Spleen (tissue), 11 donors: ENCODE data around the gene PSMG4. TPM values are rescaled to one million over a fixed set of nuclear protein-coding genes. Genes with fewer than 3 reads are reported as not detected.
A peak's percentile ranks its signal among the peaks of the same experiment; 100 is the strongest.

ENCODE experiments used
- DNase-seq: peaks from one replicate; pipeline ENCODE4 v3.0.0-alpha.2; 2020
- H3K27ac ChIP-seq, 8 donors: fragments of 200-600 bp; sonication (generic) in 7 of 8; 1 replicate in 4 of 8; 2 replicates in 4 of 8; pipeline versions ENCODE4 v1.5.0 to v1.8.0; 2016 to 2021; ENCODE audit warnings: inconsistent platforms in 4 of 8, mild to moderate bottlenecking in 4 of 8, moderate library complexity in 1 of 8
- H3K27me3 ChIP-seq, 7 donors: fragments of 200-600 bp; sonication (generic) in 6 of 7; replicated peaks in 1 of 7; 1 replicate in 4 of 7; 2 replicates in 3 of 7; pipeline versions ENCODE4 v1.5.0 to v1.8.0; 2016 to 2021; ENCODE audit warnings: inconsistent platforms in 3 of 7, mild to moderate bottlenecking in 1 of 7
- H3K36me3 ChIP-seq, 6 donors: fragments of 200-600 bp; sonication (generic) in 5 of 6; 1 replicate in 4 of 6; 2 replicates in 2 of 6; pipeline versions ENCODE4 v1.5.0 to v1.8.0; 2016 to 2021; ENCODE audit warnings: inconsistent platforms in 2 of 6
- H3K4me1 ChIP-seq, 6 donors: fragments of 200-600 bp; sonication (generic) in 5 of 6; 1 replicate in 3 of 6; 2 replicates in 3 of 6; pipeline versions ENCODE4 v1.5.0 to v1.8.0; 2016 to 2021; ENCODE audit warnings: inconsistent platforms in 3 of 6
- H3K4me3 ChIP-seq, 8 donors: fragments of 200-600 bp; sonication (generic) in 7 of 8; 1 replicate in 4 of 8; 2 replicates in 4 of 8; pipeline versions ENCODE4 v1.5.0 to v1.8.0; 2016 to 2021; ENCODE audit warnings: inconsistent platforms in 4 of 8, mild to moderate bottlenecking in 4 of 8, moderate library complexity in 2 of 8
- H3K9me3 ChIP-seq, 8 donors: fragments of 200-600 bp; sonication (generic) in 7 of 8; 1 replicate in 4 of 8; 2 replicates in 4 of 8; pipeline versions ENCODE4 v1.5.0 to v1.8.0; 2016 to 2021; ENCODE audit warnings: inconsistent platforms in 4 of 8
- CTCF ChIP-seq, 11 experiments: fragments of 200-600 bp in 7 of 11; fragments of 450-650 bp in 4 of 11; sonication (generic) in 4 of 11; IDR thresholded peaks in 8 of 11; conservative IDR thresholded peaks in 3 of 11; 1 replicate in 7 of 11; 2 replicates in 4 of 11; pipeline versions ENCODE4 v1.4.0 to v1.8.0; 2016 to 2021; ENCODE audit warnings: antibody characterized with exemption in 11 of 11, inconsistent platforms in 4 of 11, mild to moderate bottlenecking in 1 of 11
- POLR2A ChIP-seq, 3 donors: fragments of 450-650 bp; IDR thresholded peaks; one replicate each; pipeline ENCODE4 v1.5.1; 2017; ENCODE audit warnings: antibody characterized with exemption in 3 of 3, mild to moderate bottlenecking in 1 of 3
- POLR2AphosphoS5 ChIP-seq, 3 donors: sonication (generic); formaldehyde crosslinking; IDR thresholded peaks; one replicate each; pipeline ENCODE4 v1.5.1; 2017; ENCODE audit warnings: antibody characterized with exemption in 3 of 3
- WGBS, 5 donors: extraction: QIAGEN DNeasy Blood & Tissue Kit in 3 of 5; methylation state at CpG; one replicate each; pipeline versions ENCODE4 v1.1.5 to v1.1.7; 2013 to 2018; 5-methylcytosine and 5-hydroxymethylcytosine counted together
- intact Hi-C: fragments of 100-400 bp; cut with DNase I; formaldehyde crosslinking; loops from one replicate; pipeline ENCODE4 v1.15.0; 2023; ENCODE audit warnings: low total_unique reads
- polyA plus RNA-seq, 3 donors: library from polyadenylated mRNA; stranded (reverse); fragments of 200-250 nt; gene quantifications; one replicate each; pipeline ENCODE4 v1.2.1, GENCODE V29; 2013
- total RNA-seq, 7 donors: library from RNA; depleted of rRNA in 3 of 7; stranded (reverse); fragments of >200 nt in 3 of 7; fragmentation: NEBNext Ultra II Directional in 4 of 7; extraction: Animal tissue kit (Norgen Biotek cat#: 25700) in 4 of 7; gene quantifications; one replicate each; pipeline versions ENCODE4 v1.1.0 to v1.2.1, GENCODE V29; 2016 to 2021
- donor health status: healthy with polysubstance abuse.
- donor health status: DM: no; HTN: no; CAD: no; lungs with moderate emphysema.
- donor health status: DM: no; HTN: no; CAD: no.
- donor health status: Bipolar disorder and iron deficiency.
- donor health status: healthy.
- donor health status: DM: no; HTN: no; CAD: no.
- donor health status: DM: yes; HTN: yes; CAD: no.

The PSMG4 gene
- total and polyA plus RNA-seq, 10 donors, result 12.1 to 41.6 (median 18.5) TPM

- no peaks in the 10 kb centered on the region for H3K9me3 ChIP-seq
- no peaks in the 10 kb centered on the region for H3K27me3 ChIP-seq
- TF ChIP-seq CTCF (IDR thresholded peaks at IDR 0.05 in 8 of 11, conservative IDR thresholded peaks at IDR 0.05 in 3 of 11) (no peak), POLR2AphosphoS5 (IDR thresholded peaks at IDR 0.05) (peak in 1 of 3 donors; percentile 5)
- H3K4me1 ChIP-seq, result peaks cover 18 to 52% (median 36%) of the 10 kb centered on the region in 6 donors
- H3K36me3 ChIP-seq, result peaks cover 0 to 56% (median 15%) of the 10 kb centered on the region in 6 donors
- H3K27ac ChIP-seq, result no peak overlapping the region
- no peak overlapping the region for H3K4me3 ChIP-seq
- WGBS, 5 donors, result 82 to 90% (median 85%) methylated on average over 3 of the region's 3 CpGs
- DNase-seq, result peak; percentile 41
- intact Hi-C loops, result no loop called here
Measured at GRCh38 chr6:3264356-3264755, 5.6 kb downstream of the PSMG4 start.

GRCh38 chr6:3265671-3266070, 6.9 kb downstream of the PSMG4 start:
- H3K27ac ChIP-seq, result no peak overlapping the region
- H3K9me3 ChIP-seq, result no peaks in the 10 kb centered on the region
- TF ChIP-seq POLR2AphosphoS5 (IDR thresholded peaks at IDR 0.05) (no peak), CTCF (IDR thresholded peaks at IDR 0.05 in 8 of 11, conservative IDR thresholded peaks at IDR 0.05 in 3 of 11) (no peak), POLR2A (IDR thresholded peaks at IDR 0.05) (no peak)
- H3K27me3 ChIP-seq, result no peaks in the 10 kb centered on the region
- H3K4me1 ChIP-seq, result peaks cover 8 to 39% (median 24%) of the 10 kb centered on the region in 6 donors
- H3K36me3 ChIP-seq, result peaks cover 0 to 69% (median 26%) of the 10 kb centered on the region in 6 donors
- intact Hi-C loops, result no loop called here
- H3K4me3 ChIP-seq, result no peak overlapping the region
- 68 to 82% (median 75%) methylated on average over 9 of the region's 9 CpGs for WGBS, 5 donors
- DNase-seq, result no peak

DNA sequence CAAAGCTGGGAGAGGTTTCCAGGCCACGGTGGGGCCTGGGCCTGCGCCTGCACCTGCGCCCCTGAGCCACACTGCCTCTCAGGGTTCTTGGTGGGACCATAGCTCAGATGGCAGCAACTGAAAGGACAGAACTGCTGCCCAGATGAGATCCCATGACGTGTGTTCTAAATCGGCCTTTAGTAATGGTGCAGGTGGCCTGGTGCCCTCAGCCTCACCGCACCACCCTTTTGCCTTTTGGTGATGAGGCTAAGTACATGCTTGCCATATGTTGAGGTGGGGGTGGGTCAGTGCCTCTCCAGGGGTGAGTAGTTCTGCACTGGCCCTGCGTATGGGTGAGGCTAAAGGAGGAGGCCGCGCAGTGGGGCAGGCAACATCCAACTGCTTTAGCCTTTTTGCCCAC, 7.4 kb downstream of the PSMG4 start:
- no peak for DNase-seq
- H3K4me3 ChIP-seq, result no peak overlapping the region

DNA sequence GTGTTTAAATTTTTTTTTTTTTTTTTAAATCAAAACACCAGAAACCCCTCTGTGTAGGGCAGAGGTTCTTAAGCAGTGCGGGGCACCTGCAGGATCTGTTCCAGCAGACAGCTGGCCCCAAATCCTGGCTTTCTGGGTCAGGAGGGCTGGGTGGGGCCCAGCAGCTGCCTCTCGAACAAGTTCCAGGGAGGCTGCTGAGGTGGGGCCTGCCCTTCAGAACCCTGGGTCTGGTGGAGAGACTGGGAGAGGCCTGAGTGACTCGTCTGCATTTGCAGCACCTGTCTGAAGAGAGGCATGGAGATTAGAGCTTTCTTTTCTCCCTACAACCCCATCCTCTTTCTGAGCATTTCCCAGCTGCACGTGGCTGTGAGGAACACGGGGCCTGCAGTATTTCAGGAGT, 8.4 kb downstream of the PSMG4 start:
- DNase-seq, result peak; percentile 49
- intact Hi-C loops, result no loop called here
- no peaks in the 10 kb centered on the region for H3K9me3 ChIP-seq
- no peak overlapping the region for H3K4me3 ChIP-seq
- 70 to 94% (median 85%) methylated on average over 5 of the region's 5 CpGs for WGBS, 5 donors
- no peak overlapping the region for H3K27ac ChIP-seq
- H3K4me1 ChIP-seq, result peaks cover 0 to 24% (median 10%) of the 10 kb centered on the region in 6 donors
- H3K36me3 ChIP-seq, result peaks cover 0 to 84% (median 40%) of the 10 kb centered on the region in 6 donors
- no peak for TF ChIP-seq CTCF (IDR thresholded peaks at IDR 0.05 in 8 of 11, conservative IDR thresholded peaks at IDR 0.05 in 3 of 11)
- TF ChIP-seq POLR2AphosphoS5 (IDR thresholded peaks at IDR 0.05), result no peak
- TF ChIP-seq POLR2A (IDR thresholded peaks at IDR 0.05), result no peak
- H3K27me3 ChIP-seq, result no peaks in the 10 kb centered on the region

More for the DNA sequence above, 7.4 kb downstream of the PSMG4 start:
- TF ChIP-seq POLR2AphosphoS5 (IDR thresholded peaks at IDR 0.05) (no peak), CTCF (IDR thresholded peaks at IDR 0.05 in 8 of 11, conservative IDR thresholded peaks at IDR 0.05 in 3 of 11) (no peak), POLR2A (IDR thresholded peaks at IDR 0.05) (no peak)
- H3K36me3 ChIP-seq, result peaks cover 0 to 74% (median 30%) of the 10 kb centered on the region in 6 donors
- WGBS, 5 donors, result 53 to 88% (median 60%) methylated on average over 5 to 9 of the region's 9 CpGs
- H3K4me1 ChIP-seq, result peaks cover 3 to 34% (median 19%) of the 10 kb centered on the region in 6 donors
- H3K27me3 ChIP-seq, result no peaks in the 10 kb centered on the region
- H3K9me3 ChIP-seq, result no peaks in the 10 kb centered on the region
- intact Hi-C loops, result no loop called here
- no peak overlapping the region for H3K27ac ChIP-seq
